ENCODE measurements around the gene GNGT2.

GNGT2 gene

DNA sequence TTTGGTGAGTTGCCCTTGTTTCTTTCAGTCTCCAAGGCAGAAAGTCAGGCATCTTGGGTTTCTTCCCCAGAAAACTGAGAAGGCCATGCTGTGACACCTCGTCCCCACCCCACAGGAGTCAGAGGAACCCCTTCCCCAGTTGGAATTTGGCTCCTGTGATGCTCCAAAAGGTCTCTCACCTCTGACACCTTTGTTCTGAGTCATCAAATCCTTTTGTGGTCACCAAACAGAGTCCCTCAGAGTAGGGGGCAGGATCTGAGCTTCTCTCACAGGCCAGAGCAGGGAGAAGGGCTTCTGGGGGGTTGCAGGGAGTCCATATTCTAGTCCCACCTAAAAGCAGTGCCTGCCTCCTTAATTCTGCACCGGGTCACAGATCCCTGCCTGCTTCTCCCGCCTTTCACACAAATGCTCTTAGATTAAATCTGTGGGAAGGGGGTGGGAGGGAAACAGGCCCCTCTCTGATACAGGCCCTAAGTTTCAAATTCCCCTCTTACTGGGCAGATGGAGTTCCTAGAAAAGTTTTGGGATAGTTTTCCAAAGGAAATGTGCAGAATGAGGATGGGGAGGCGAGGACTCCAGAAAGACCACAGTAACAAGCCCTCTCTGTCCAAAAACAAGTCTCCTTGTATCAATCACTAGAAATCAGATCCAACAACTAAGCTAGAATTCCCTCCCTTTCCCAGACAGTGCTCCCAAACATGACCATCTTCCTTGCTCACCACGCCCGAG lies 18.9 kb upstream of the GNGT2 start:
- DNase-seq = no peak

GRCh38 chr17:49227436-49228261 lies 17.3 kb upstream of the GNGT2 start:
- peak; percentile 73 for DNase-seq

- DNase-seq = no peak
Measured at GRCh38 chr17:49226771-49227435, 16.5 kb upstream of the GNGT2 start.

- DNase-seq = no peak
Measured at GRCh38 chr17:49225554-49226236, 15.3 kb upstream of the GNGT2 start.

DNA sequence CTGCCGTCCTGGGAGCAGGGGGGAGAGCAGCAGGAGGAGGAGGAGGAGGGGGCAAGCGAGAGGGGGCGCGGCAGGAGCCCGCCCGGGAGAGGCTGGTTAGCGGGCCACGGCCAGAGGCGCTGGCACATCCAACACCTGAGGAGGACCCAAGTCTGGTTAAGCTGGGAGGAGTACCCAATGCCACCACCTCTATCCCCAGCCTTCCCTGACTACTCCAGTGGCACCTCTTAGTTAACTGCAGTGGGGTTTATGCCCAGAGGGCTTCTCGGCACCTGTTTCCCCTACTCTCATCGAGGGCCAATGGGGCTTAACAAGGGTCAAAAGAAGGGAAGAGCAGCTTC lies 14.6 kb upstream of the GNGT2 start:
- no peak for DNase-seq

- DNase-seq = no peak
Measured at GRCh38 chr17:49224198-49224996, 14.0 kb upstream of the GNGT2 start.

DNA sequence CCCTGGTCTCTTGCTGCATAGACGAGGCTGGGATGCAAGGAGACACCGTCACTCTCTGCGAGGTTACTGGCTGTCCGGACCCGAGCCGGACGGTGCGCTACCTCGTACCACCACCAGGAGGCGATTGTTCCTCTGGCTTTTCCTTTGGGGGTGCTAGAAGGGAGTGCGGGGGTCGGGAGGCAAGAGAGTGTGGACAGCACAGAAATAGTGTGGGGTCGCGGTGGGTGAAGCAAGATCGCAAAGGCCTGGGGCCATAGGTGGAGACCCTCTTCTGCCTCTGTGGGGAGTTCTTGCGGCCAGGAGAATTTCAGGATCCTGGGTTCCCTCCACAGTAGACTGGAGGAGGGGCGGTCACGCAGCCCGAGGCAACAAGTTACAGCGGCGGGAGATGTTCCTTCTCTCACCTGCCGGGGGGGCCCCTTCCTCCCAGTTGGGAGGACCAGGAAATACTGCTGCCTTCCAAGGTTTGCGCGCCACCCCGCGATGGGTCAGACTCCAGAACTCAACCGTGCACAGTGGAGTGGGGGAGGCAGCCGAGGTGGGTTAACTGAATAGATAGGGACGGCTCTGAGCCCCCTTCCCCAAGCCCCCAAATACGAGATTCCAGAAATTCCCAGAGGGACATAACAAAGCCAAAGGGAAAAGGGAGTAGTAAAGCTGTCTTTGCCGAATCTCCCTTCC lies 13.3 kb upstream of the GNGT2 start:
- peak; percentile 63 for DNase-seq

GRCh38 chr17:49223168-49223516 lies 12.8 kb upstream of the GNGT2 start:
- no peak for DNase-seq

DNA sequence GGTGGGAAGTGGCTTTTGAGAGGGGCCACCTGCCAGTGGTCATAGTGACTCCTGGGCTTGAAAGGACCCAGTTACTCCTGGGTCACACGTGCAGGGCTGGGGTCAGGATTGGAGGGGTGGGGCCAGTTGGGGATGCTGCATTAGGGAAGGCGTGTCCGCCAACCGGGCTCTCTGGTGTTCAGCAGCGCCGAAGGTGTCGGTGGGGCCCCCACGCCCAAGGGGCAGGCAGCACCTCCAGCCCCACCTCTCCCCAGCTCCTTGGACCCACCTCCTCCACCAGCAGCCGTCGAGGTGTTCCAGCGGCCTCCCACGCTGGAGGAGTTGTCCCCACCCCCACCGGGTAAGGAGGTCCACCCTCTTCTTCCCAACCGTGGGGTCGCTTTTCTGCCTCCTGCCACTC lies 9.6 kb upstream of the GNGT2 start:
- no peak for DNase-seq

DNA sequence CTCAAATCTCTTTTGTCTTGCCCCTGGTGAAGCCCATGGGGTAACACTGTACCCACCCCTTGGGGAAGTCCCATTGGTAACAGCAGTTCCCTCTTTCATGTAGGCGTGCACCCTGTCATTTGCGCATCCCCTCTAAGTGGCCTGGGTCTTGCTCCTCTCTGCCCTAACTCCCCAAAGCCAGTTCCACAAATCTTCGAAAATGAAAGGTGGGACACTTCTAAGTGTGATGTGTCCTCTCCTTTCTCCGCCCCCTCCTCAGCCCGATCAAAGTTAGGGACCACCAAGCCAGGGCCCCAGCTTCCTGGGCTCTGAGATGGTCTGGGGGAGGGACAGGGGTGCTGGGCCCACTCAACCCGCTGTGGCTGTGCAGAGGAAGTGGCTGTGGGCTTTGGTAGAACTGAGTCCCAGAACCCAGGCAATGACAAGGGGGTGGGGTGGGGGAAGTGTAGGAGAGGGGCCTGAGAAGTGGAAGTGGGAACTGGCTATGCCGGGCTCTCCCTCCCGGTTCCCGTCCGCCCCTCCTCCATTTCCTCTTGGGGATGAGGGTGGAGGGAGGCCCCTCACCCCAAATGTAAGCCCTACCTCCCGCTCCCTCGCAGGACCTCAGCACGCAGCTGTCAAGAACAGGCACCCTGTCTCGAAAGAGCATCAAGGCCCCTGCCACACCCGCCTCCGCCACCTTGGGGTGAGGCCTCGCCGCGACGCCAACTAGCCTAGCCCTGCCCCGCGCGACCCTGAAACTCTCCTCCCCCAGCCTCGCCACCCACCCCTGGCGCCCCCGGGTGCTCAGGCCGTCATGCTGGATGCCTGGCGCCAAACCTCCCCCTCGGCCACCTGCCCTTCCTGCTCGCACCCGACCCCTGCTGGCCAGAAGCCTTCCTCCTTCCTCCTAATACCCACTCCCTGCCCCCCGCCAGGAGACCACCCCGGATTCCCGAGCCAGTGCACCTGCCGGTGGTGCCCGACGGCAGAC lies 8.9 kb upstream of the GNGT2 start:
- no peak for DNase-seq

- DNase-seq = no peak
Measured at GRCh38 chr17:49217651-49218413, 7.5 kb upstream of the GNGT2 start.

DNA sequence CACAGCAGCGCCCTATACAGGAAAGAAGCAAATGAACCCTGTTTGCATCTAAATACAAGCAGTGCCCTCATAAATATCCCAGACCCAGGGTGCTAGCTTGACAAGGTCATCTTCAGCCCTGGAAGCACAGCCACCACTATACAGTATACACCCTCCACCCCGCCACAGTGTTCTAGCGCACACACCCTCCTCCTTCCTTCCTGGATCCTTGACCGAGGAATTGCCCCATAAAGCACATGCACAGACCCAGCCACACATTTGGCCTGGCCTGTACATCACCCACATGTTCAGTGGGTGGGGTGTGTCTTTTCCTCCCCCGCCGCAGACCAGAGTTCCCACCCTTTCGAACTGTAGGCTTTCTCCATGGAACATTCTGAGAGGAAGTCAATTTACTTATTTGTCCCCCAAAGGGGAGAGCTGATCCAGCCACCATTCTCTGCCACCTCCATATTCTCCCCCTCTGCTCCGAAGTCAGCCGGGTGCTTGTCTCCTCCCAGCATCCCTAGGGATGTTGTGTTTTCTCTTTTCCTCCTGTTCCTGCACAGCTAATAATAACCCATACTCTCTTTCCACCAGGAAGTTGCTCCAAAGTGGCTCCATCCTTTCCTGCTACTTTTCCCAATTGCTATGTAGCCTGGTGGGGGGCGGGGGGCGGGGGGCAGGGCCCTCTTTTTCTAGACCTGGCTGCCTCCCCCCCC lies 6.7 kb upstream of the GNGT2 start:
- no peak for DNase-seq

GRCh38 chr17:49216482-49216881 lies 6.1 kb upstream of the GNGT2 start:
- DNase-seq = no peak

GRCh38 chr17:49214676-49215360 lies 4.4 kb upstream of the GNGT2 start:
- DNase-seq = no peak

DNA sequence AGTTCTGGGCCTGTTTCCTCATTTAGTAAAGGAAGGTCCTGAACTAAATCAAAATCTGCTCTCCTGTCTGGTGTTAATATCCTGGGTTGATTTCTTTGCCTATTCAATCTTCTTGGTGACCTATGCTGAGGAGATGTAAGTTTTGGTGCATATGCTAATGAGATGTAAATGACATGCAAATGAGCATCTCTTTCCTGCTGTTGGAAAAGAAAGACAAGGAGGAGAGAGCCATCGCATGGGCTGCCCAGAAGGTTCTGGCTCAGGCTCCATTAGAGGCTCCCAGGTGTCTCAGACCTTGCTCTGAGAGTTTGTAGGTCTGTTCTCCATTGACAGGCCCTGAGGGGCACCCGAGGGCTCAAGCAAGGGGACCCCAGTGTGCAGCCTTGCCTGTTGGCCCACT lies 3.5 kb upstream of the GNGT2 start:
- DNase-seq = no peak

GRCh38 chr17:49213399-49213798 lies 3.0 kb upstream of the GNGT2 start:
- no peak for DNase-seq

GRCh38 chr17:49209061-49209571 lies 1.3 kb downstream of the GNGT2 start:
- DNase-seq = no peak

GRCh38 chr17:49204516-49204915 lies 5.9 kb downstream of the GNGT2 start:
- no peak for DNase-seq
